Thoracic aorta (tissue), 2 donors: ENCODE results near the gene RBM26. TPM values are rescaled to one million over a fixed set of nuclear protein-coding genes. Genes with fewer than 3 reads are reported as not detected.

ENCODE experiments used
- ATAC-seq: fragments of 150-250 bp; one replicate; pipeline ENCODE4 v1.8.0; 2017; ENCODE audit warnings: low read depth; ENCODE audit not compliant: insufficient number of reproducible peaks, low FRiP score
- DNase-seq: peaks from one replicate; pipeline ENCODE4 v3.0.0-alpha.2; 2020; ENCODE audit warnings: low spot score
- H3K27ac ChIP-seq, 2 donors: fragments of 200-600 bp; sonication (generic); 1 replicate in 1 of 2; 2 replicates in 1 of 2; pipeline ENCODE4 v1.5.1; 2016; ENCODE audit warnings: mild to moderate bottlenecking in 2 of 2, moderate library complexity in 2 of 2
- H3K27me3 ChIP-seq: fragments of 200-600 bp; sonication (generic); replicated peaks from 2 replicates; pipeline ENCODE4 v1.6.0; 2016; ENCODE audit warnings: mild to moderate bottlenecking; ENCODE audit not compliant: insufficient read depth
- H3K36me3 ChIP-seq: fragments of 200-600 bp; sonication (generic); one replicate; pipeline ENCODE4 v1.5.1; 2016
- H3K4me1 ChIP-seq, 2 donors: fragments of 200-600 bp; sonication (generic); 1 replicate in 1 of 2; 2 replicates in 1 of 2; pipeline versions ENCODE4 v1.5.1 to v1.6.0; 2016; ENCODE audit warnings: low read depth in 2 of 2, mild to moderate bottlenecking in 1 of 2; ENCODE audit not compliant: control insufficient read depth in 1 of 2
- H3K4me3 ChIP-seq: fragments of 200-600 bp; sonication (generic); 2 replicates; pipeline ENCODE4 v1.5.1; 2016; ENCODE audit warnings: mild to moderate bottlenecking
- H3K9me3 ChIP-seq: fragments of 200-600 bp; sonication (generic); 2 replicates; pipeline ENCODE4 v1.5.1; 2016
- CTCF ChIP-seq: fragments of 200-600 bp; sonication (generic); IDR thresholded peaks from one replicate; pipeline ENCODE4 v1.5.1; 2019; ENCODE audit warnings: antibody characterized with exemption
- total RNA-seq, 2 donors: library from RNA; depleted of rRNA; stranded (reverse); fragments of >200 nt; gene quantifications; one replicate each; pipeline versions ENCODE4 v1.1.0 to v1.2.3, GENCODE V29; 2016

The RBM26 gene
- total RNA-seq, 2 donors from 2014 or later: 30.9 to 55.4 TPM

GRCh38 chr13:79442706-79443105, 36.7 kb upstream of the RBM26 start:
- DNase-seq (no peak), ATAC-seq (no peak)
- H3K27me3 ChIP-seq: no peaks in the 10 kb centered on the region
- no peaks in the 10 kb centered on the region for H3K9me3 ChIP-seq
- no peak for TF ChIP-seq CTCF
- no peaks in the 10 kb centered on the region for H3K36me3 ChIP-seq
- H3K4me3 ChIP-seq: no peak overlapping the region
- no peaks in the 10 kb centered on the region for H3K4me1 ChIP-seq
- no peak overlapping the region for H3K27ac ChIP-seq

- no peak overlapping the region for H3K27ac ChIP-seq
- H3K4me1 ChIP-seq: no peaks in the 10 kb centered on the region
- ATAC-seq (no peak), DNase-seq (no peak)
- H3K9me3 ChIP-seq: no peaks in the 10 kb centered on the region
- no peaks in the 10 kb centered on the region for H3K36me3 ChIP-seq
- TF ChIP-seq CTCF: no peak
- H3K27me3 ChIP-seq: no peaks in the 10 kb centered on the region
- no peak overlapping the region for H3K4me3 ChIP-seq
Measured at GRCh38 chr13:79442221-79442620, 36.2 kb upstream of the RBM26 start.

- Histone ChIP-seq H3K36me3 (no peaks in the 10 kb centered on the region), H3K27me3 (no peaks in the 10 kb centered on the region), H3K4me1 (no peaks in the 10 kb centered on the region), H3K4me3 (no peak overlapping the region), H3K27ac (no peak overlapping the region), H3K9me3 (no peaks in the 10 kb centered on the region)
- DNase-seq (no peak), ATAC-seq (no peak)
- no peak for TF ChIP-seq CTCF
Measured at GRCh38 chr13:79440958-79441528, 35.0 kb upstream of the RBM26 start.

- Histone ChIP-seq H3K36me3 (no peaks in the 10 kb centered on the region), H3K4me1 (peaks cover 8% of the 10 kb centered on the region in 2 donors), H3K27me3 (no peaks in the 10 kb centered on the region), H3K4me3 (no peak overlapping the region), H3K9me3 (no peaks in the 10 kb centered on the region), H3K27ac (no peak overlapping the region)
- DNase-seq (no peak), ATAC-seq (no peak)
- TF ChIP-seq CTCF: no peak
Measured at GRCh38 chr13:79439275-79439674, 33.2 kb upstream of the RBM26 start.

- Histone ChIP-seq H3K4me3 (no peak overlapping the region), H3K9me3 (no peaks in the 10 kb centered on the region), H3K27me3 (no peaks in the 10 kb centered on the region), H3K36me3 (no peaks in the 10 kb centered on the region), H3K27ac (no peak overlapping the region), H3K4me1 (peaks cover 8% of the 10 kb centered on the region in 2 donors)
- no peak for TF ChIP-seq CTCF
- no peak for ATAC-seq
- DNase-seq: no peak
Measured at GRCh38 chr13:79435561-79435990, 29.5 kb upstream of the RBM26 start.
